HepG2 (cell line): ENCODE data around the gene KLHDC4. TPM values are rescaled to one million over a fixed set of nuclear protein-coding genes. Genes with fewer than 3 reads are reported as not detected.

Experiments
- ATF3 ChIP-seq: sonication (generic); formaldehyde crosslinking; IDR thresholded peaks from 2 replicates; pipeline ENCODE4 v1.4.0; 2020; ENCODE audit warnings: missing genetic modification reagents
- BCLAF1 ChIP-seq: fragments of 450-650 bp; IDR thresholded peaks from 2 replicates; pipeline ENCODE4 v1.6.1; 2017; ENCODE audit warnings: mild to moderate bottlenecking
- BORCS8-MEF2B ChIP-seq: sonication (generic); formaldehyde crosslinking; IDR thresholded peaks from 2 replicates; pipeline ENCODE4 v1.8.0; 2022; ENCODE audit warnings: mild to moderate bottlenecking, missing genetic modification reagents
- FOSL2 ChIP-seq: sonication (generic); formaldehyde crosslinking; IDR thresholded peaks from 2 replicates; pipeline ENCODE4 v1.4.0; 2020; ENCODE audit warnings: missing genetic modification reagents
- GABPB1 ChIP-seq: IDR thresholded peaks from 2 replicates; pipeline ENCODE4 v1.6.1; 2016; ENCODE audit warnings: mild to moderate bottlenecking, missing genetic modification reagents, moderate library complexity, missing compliant biosample characterization
- GTF2F1 ChIP-seq: fragments of 150-350 bp; IDR thresholded peaks from 2 replicates; pipeline ENCODE4 v1.6.1; 2014; ENCODE audit warnings: low read length
- JUNB ChIP-seq: sonication (generic); formaldehyde crosslinking; IDR thresholded peaks from 2 replicates; pipeline ENCODE4 v1.8.0; 2022; ENCODE audit warnings: missing genetic modification reagents, mild to moderate bottlenecking, borderline replicate concordance
- MTERF4 ChIP-seq: sonication (generic); formaldehyde crosslinking; IDR thresholded peaks from 2 replicates; pipeline ENCODE4 v1.8.0; 2023; ENCODE audit warnings: mild to moderate bottlenecking, missing genetic modification reagents
- PHF8 ChIP-seq: sonication (generic); formaldehyde crosslinking; IDR thresholded peaks from 2 replicates; pipeline ENCODE4 v1.5.0; 2020; ENCODE audit warnings: missing genetic modification reagents
- RFXAP ChIP-seq: sonication (generic); formaldehyde crosslinking; IDR thresholded peaks from 2 replicates; pipeline ENCODE4 v1.4.0; 2020; ENCODE audit warnings: missing genetic modification reagents, borderline replicate concordance
- SNAPC4 ChIP-seq: sonication (generic); formaldehyde crosslinking; IDR thresholded peaks from 2 replicates; pipeline ENCODE4 v1.4.0; 2020; ENCODE audit warnings: mild to moderate bottlenecking, missing genetic modification reagents
- STAG1 ChIP-seq: sonication (generic); formaldehyde crosslinking; IDR thresholded peaks from 2 replicates; pipeline ENCODE4 v1.4.0; 2020; ENCODE audit warnings: missing genetic modification reagents
- ZFX ChIP-seq: sonication (generic); formaldehyde crosslinking; IDR thresholded peaks from 2 replicates; pipeline ENCODE4 v1.4.0; 2020; ENCODE audit warnings: mild to moderate bottlenecking, low read depth, missing genetic modification reagents, moderate library complexity
- ZNF230 ChIP-seq: sonication (generic); formaldehyde crosslinking; IDR thresholded peaks from 2 replicates; pipeline ENCODE4 v1.4.0; 2020; ENCODE audit warnings: mild to moderate bottlenecking, missing genetic modification reagents
- ZNF280B ChIP-seq: sonication (generic); formaldehyde crosslinking; IDR thresholded peaks from 2 replicates; pipeline ENCODE4 v1.5.0; 2020; ENCODE audit warnings: missing genetic modification reagents, mild to moderate bottlenecking, borderline replicate concordance
- ZNF580 ChIP-seq: IDR thresholded peaks from 2 replicates; pipeline ENCODE4 v1.6.1; 2016; ENCODE audit warnings: low read depth, borderline replicate concordance
- ZNF879 ChIP-seq: sonication (generic); formaldehyde crosslinking; IDR thresholded peaks from 2 replicates; pipeline ENCODE4 v1.8.1; 2023; ENCODE audit warnings: missing genetic modification reagents
- ZZZ3 ChIP-seq: sonication (generic); formaldehyde crosslinking; IDR thresholded peaks from 2 replicates; pipeline ENCODE4 v1.4.0; 2020; ENCODE audit warnings: missing genetic modification reagents, mild to moderate bottlenecking, borderline replicate concordance
- polyA plus RNA-seq, 8 experiments: library from polyadenylated mRNA; depleted of rRNA in 3 of 8; stranded (reverse) in 7 of 8; unstranded in 1 of 8; fragments of >200 nt; fragmentation: Illumina TruSeq in 4 of 8; extraction: Trizol in 4 of 8; gene quantifications; 2 replicates each; pipeline versions ENCODE4 v1.2.1 to v1.2.3, GENCODE V29; 2011 to 2016; ENCODE audit warnings: low read depth in 4 of 8, missing spikeins in 1 of 8, mixed read lengths in 1 of 8; ENCODE audit not compliant: insufficient read depth in 1 of 8
- total RNA-seq, 5 experiments: library from RNA; depleted of rRNA; stranded (reverse); fragments of >200 nt; fragmentation: Illumina TruSeq; extraction: Trizol; gene quantifications; 2 replicates each; pipeline ENCODE4 v1.2.3, GENCODE V29; 2016; ENCODE audit warnings: low read depth in 1 of 5

Gene KLHDC4
- total and polyA plus RNA-seq, 2 of the 13 experiments (the other 11 are each of a cell fraction or from before 2014, with no cell fraction given), result 18.7 to 31.8 TPM

- TF ChIP-seq ZNF280B (peak; percentile 86; the same call in 1 of the 2 replicates), PHF8 (CRISPR knock-in tag) (peak; percentile 98), ZNF230 (CRISPR knock-in tag) (no peak), ZFX (peak; percentile 98), MTERF4 (CRISPR knock-in tag) (no peak), RFXAP (peak; percentile 36; the same call in 1 of the 2 replicates), ZNF879 (CRISPR knock-in tag) (no peak), JUNB (no peak), GABPB1 (peak; percentile 99), ZZZ3 (CRISPR knock-in tag) (no peak; the same call in 1 of the 2 replicates), ZNF580 (CRISPR knock-in tag) (peak; percentile 91), BCLAF1 (no peak), BORCS8-MEF2B (CRISPR knock-in tag) (peak; percentile 94), FOSL2 (CRISPR knock-in tag) (peak; percentile 33; the same call in 1 of the 2 replicates), GTF2F1 (0 out of 2 replicates have a peak, but pooled peaks have one; percentile 19), SNAPC4 (CRISPR knock-in tag) (peak; percentile 87), STAG1 (CRISPR knock-in tag) (no peak), ATF3 (no peak)
Measured at GRCh38 chr16:87765776-87766484, at the start of gene KLHDC4 (continued).
